RWPE2 (cell line): ENCODE data around the gene CRMP1.

ENCODE experiments used
- ATAC-seq: fragments of 200-7000 bp; cut with Tn5 transposase; 3 replicates; pipeline ENCODE4 v1.9.1; 2021; ENCODE audit warnings: low read depth
- DNase-seq: peaks from one replicate; pipeline ENCODE4 v3.0.0-alpha.2; 2020; ENCODE audit warnings: low spot score
- H3K27ac ChIP-seq: fragments of 450-650 bp; 2 replicates; pipeline ENCODE4 v1.5.1; 2017; ENCODE audit warnings: mild to moderate bottlenecking; ENCODE audit not compliant: poor library complexity, severe bottlenecking
- H3K27me3 ChIP-seq: fragments of 250-450 bp; sonication (Bioruptor Pico); 2 replicates; pipeline ENCODE4 v1.5.1; 2021; ENCODE audit warnings: mild to moderate bottlenecking, moderate library complexity; ENCODE audit not compliant: insufficient read depth, poor library complexity, severe bottlenecking
- H3K36me3 ChIP-seq: fragments of 250-450 bp; sonication (Bioruptor Pico); 2 replicates; pipeline ENCODE4 v1.5.1; 2020; ENCODE audit warnings: low read depth, mild to moderate bottlenecking, moderate library complexity
- H3K4me1 ChIP-seq: fragments of 250-450 bp; sonication (Bioruptor Pico); 2 replicates; pipeline ENCODE4 v1.5.1; 2021; ENCODE audit warnings: mild to moderate bottlenecking, moderate library complexity; ENCODE audit not compliant: insufficient read depth, poor library complexity, severe bottlenecking
- H3K4me3 ChIP-seq: fragments of 250-450 bp; sonication (Bioruptor Pico); 2 replicates; pipeline ENCODE4 v1.5.1; 2021; ENCODE audit warnings: mild to moderate bottlenecking, moderate library complexity; ENCODE audit not compliant: severe bottlenecking
- H3K9me3 ChIP-seq: fragments of 250-450 bp; sonication (Bioruptor Pico); 2 replicates; pipeline ENCODE4 v1.5.1; 2021; ENCODE audit warnings: mild to moderate bottlenecking, moderate library complexity; ENCODE audit not compliant: severe bottlenecking
- TF ChIP-seq, protein P1 (sequence below): fragments of 450-650 bp; IDR thresholded peaks from one replicate; pipeline ENCODE4 v1.5.1; 2017; ENCODE audit warnings: mild to moderate bottlenecking, moderate library complexity; ENCODE audit not compliant: poor library complexity, severe bottlenecking

Gene CRMP1

DNA sequence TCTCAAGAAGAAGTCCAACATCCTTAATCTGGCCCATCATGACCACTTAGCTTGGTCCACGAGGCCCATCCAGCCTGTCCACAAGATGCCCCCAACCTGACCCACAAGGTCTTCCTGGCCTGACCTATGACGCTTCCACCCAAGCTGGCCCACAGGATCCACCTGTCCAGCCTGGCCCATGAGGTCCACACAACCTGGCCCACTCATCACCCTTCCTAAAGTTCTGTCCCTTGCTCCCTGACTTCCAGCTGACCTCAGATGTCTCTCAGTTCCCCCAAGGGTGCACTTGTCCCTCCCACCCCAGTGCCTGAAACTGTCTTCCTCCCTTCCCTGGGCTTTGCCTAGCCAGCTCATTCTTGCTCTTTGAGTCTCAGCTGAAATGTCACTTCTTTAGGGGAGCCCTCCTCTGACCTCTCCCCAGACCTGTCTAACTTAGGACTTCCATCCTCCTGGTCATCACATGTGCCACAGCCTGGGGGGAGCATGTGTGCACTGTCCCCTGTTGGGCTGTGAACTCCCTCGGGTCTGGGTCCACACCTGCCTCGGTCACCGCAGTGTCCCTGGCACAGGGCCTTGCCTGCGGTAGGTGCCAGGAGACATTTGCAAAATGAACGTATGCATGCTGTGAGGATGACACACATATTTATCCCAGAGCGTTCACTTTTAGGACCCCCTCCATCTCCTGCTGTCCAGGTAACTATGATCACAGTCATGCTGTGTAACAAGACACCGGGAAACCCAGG is 120.2 kb downstream of the CRMP1 start:
- Histone ChIP-seq H3K36me3 (peaks cover 53% of the 10 kb centered on the region), H3K4me3 (no peak overlapping the region), H3K4me1 (peaks cover 20% of the 10 kb centered on the region), H3K27me3 (no peaks in the 10 kb centered on the region), H3K9me3 (peaks cover 4% of the 10 kb centered on the region), H3K27ac (peak overlapping the region; percentile 91)
- DNase-seq (no peak), ATAC-seq (no peak)
- TF ChIP-seq, protein P1, sequence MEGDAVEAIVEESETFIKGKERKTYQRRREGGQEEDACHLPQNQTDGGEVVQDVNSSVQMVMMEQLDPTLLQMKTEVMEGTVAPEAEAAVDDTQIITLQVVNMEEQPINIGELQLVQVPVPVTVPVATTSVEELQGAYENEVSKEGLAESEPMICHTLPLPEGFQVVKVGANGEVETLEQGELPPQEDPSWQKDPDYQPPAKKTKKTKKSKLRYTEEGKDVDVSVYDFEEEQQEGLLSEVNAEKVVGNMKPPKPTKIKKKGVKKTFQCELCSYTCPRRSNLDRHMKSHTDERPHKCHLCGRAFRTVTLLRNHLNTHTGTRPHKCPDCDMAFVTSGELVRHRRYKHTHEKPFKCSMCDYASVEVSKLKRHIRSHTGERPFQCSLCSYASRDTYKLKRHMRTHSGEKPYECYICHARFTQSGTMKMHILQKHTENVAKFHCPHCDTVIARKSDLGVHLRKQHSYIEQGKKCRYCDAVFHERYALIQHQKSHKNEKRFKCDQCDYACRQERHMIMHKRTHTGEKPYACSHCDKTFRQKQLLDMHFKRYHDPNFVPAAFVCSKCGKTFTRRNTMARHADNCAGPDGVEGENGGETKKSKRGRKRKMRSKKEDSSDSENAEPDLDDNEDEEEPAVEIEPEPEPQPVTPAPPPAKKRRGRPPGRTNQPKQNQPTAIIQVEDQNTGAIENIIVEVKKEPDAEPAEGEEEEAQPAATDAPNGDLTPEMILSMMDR, result no peak
